ENCODE results near the gene CLPX.
"Not testable (repeated sequence)": the region's sequence is repeated elsewhere in the genome, so short reads cannot be mapped to it uniquely, and the experiment has no call there.

Gene CLPX

DNA sequence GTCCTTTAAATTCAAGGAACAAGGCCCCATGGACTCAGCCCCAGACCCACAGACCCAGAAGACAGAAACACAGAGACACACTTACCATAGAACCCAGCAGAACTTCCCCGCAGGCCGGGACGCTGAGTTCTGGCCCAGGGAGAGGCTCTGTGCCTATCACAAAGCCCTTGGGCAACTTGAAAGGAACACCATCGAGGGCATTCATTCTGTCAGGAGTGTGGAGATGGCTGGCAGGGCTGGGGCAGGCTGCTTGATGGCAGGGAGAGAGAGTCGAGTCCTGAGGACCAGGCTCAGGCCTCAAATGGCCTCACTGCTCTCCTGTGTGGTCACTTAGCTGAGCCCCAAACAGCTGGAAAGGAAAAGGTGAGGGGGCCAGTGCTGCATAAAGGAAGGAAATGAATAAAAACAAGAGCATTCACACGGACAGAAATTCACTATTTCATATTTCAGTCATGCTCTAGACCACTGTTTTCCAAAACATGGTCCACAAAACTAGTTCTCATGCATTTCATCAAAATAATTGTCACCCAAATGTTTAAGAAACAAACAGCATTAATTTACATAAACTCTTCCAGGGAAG, 79.0 kb downstream of the CLPX start:
- in situ Hi-C loops (cut with MboI; ENCODE audit: low sequenced_read_pairs) = no loop called here

DNA sequence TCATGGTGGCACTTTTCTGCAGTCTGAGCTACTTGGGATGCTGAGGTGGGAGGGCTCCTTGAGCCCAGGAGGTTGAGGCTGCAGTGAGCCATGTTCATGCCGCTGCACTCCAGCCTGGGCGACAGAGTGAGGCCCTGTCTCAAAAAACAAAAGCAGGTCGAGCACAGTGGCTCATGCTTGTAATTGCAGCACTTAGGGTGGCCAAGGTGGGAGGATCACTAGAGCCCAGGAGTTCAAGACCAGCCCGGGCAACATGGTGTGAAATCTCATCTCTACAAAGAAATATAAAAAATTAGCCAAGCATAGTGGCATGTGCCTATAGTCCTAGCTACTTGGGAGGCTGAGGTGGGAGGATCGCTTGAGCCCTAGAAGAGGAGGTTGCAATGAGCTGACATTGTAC, 80.1 kb downstream of the CLPX start:
- in situ Hi-C loops (cut with MboI; ENCODE audit: low sequenced_read_pairs) = no loop called here

DNA sequence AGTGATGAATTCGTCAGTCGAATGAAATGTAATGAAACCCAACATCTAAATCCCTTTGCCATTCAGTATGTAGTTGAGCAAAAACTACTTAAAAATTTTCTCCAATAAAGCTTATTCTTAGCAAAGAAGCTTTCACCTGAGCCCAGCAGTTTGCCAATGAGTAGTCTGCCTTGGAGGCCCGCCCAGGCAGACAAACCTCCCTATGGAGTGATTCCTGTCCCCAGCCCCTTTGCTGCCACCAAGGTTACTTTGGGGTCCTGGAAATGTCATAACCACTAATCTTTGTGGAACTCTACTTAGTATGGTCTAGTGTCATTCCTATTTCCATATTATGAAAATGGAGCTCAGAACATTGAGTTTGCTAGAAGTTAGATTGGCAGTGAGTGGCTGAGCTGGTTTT, 82.2 kb downstream of the CLPX start:
- in situ Hi-C loops (cut with MboI; ENCODE audit: low sequenced_read_pairs) = no loop called here

DNA sequence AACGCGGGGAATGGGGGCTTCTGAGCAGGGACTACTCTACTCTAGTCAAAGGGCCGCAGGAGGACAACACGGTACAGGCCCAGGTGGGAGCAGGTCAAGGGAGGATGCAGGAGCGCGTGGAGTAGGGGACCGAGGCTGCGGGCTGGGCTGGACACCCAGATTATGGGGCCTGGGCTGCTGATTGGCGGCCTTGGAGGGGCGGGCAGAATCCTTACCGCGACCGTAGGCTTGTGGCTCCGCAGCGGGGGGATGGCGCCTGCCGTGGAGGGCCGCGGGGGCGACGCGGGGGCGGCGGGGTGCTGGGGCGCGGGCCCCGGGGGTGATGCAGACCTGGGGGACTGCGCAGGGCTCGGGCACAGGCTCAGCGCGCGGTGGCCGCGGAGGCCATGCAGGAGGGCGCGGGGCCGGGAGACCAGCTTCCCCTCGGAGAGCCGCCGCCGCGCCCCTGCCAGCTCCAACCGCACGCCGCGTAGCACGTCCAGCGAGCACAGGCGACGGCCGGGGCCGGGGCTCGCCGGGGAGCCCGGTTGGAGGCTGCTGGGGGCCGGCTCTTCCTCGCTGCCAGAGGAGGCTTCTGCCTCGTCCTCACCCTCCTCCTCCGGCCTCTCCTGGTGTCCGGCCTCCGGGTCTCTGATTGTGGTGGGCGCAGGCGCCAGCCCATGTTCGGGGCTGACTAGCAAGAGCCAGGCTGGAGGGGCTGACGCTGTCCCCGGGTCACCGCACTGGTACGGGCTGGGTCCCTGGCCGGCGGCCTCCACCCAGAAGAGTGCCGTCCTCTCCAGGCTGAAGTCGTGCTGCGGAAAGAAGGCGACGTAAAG, 83.0 kb downstream of the CLPX start:
- in situ Hi-C loops (cut with MboI; ENCODE audit: low sequenced_read_pairs) = no loop called here

DNA sequence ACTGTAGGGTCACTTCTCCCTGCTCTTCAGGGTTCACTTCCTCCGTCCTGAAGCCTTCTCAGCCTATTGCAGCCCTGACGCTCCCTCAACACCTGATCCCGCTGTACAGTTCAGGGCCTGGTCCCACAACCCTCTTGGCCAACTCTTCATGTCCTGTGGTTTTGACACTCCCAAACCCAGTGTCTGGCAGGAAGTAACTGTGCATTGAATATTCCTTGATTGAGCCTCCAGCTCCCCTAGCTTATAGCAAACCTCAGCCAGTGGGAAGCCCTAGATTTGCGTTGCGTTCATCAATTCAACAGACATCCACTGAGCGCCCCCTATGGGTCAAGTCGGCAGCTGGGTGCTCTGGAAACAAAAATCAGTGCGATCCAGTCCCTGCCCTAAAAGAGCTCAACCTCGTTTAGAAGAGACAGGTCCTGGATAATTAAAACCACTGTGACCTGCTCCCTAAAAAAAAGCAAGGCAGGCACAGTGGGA, 83.7 kb downstream of the CLPX start:
- in situ Hi-C loops (cut with MboI; ENCODE audit: low sequenced_read_pairs) = no loop called here

DNA sequence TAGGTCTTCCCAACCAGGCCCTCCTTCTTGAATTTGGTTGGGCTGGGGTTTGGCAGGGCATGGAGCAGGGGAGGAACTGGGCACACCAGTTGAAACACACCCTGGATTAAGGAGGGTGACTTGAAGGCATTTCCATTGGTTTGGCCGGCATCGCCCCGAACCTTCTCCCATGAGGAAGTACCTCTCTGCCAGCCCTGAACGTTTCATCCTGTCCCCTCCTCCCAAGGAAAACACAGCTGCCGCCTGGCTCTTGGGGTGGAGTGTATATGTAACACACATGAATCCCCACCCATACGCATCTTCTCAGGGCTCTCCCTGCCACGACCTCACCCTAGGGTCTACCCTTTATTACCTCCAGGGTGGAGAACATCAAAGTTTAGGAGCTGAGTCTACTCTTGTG, 84.7 kb downstream of the CLPX start:
- in situ Hi-C loops (cut with MboI; ENCODE audit: low sequenced_read_pairs) = no loop called here

DNA sequence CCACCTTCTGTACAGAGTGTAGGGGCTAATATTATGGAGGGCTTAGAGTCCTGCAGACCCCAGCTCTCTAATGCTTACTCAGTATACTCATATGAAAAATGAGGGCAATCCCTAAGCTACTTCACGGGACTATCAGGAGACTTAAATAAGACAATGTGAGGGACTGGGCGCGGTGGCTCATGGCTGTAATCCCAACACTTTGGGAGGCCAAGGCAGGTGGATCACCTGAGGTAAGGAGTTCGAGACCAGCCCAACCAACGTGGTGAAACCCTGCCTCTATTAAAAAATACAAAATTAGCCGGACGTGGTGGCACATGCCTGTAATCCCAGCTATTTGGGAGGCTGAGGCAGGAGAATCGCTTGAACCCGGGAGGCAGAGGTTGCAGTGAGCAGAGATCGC, 85.3 kb downstream of the CLPX start:
- in situ Hi-C loops (cut with MboI; ENCODE audit: low sequenced_read_pairs) = not testable (repeated sequence)

DNA sequence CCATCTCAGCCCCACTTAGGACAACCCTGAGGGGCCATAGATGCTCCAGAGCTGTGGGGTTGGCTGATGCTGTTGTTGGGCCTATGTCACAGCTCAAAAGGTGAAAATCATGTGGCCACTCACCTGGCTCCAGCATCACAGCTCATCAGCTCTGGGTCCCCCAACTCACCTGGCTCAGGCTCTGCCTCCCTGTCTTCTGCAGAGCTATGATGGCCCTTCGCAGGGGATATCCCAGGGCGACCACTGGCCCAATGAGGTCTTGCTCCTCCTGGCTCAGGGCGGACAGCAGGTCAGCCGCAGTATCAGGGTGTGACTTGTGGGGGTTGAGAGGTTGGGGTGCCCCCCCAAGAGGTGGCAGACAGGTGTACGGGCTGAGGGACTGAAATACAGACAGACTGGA, 85.8 kb downstream of the CLPX start:
- in situ Hi-C loops (cut with MboI; ENCODE audit: low sequenced_read_pairs) = no loop called here
